Liver (tissue), 9 donors: ENCODE measurements around the gene NKX3-2. TPM values are rescaled to one million over a fixed set of nuclear protein-coding genes. Genes with fewer than 3 reads are reported as not detected.

ENCODE experiments used
- DNase-seq: peaks from one replicate; pipeline ENCODE4 v3.0.0-alpha.2; 2017; ENCODE audit warnings: low spot score
- H3K27ac ChIP-seq, 2 donors: one replicate each; pipeline ENCODE4 v1.7.0; 2013; ENCODE audit warnings: inconsistent platforms in 2 of 2, low read length in 2 of 2, control low read depth in 1 of 2, low read depth in 1 of 2, mild to moderate bottlenecking in 1 of 2
- H3K27me3 ChIP-seq, 4 donors: one replicate each; pipeline versions ENCODE4 v1.6.1 to v1.7.0; 2013; ENCODE audit warnings: low read length in 3 of 4, inconsistent platforms in 1 of 4, mild to moderate bottlenecking in 1 of 4, moderate library complexity in 1 of 4; ENCODE audit not compliant: control insufficient read depth in 4 of 4, insufficient read depth in 4 of 4
- H3K36me3 ChIP-seq, 4 donors: one replicate each; pipeline versions ENCODE4 v1.6.1 to v1.7.0; 2013; ENCODE audit warnings: low read length in 3 of 4, mild to moderate bottlenecking in 3 of 4, low read depth in 1 of 4, moderate library complexity in 1 of 4; ENCODE audit not compliant: control insufficient read depth in 4 of 4, insufficient read depth in 3 of 4
- H3K4me1 ChIP-seq, 4 donors: one replicate each; pipeline versions ENCODE4 v1.6.1 to v1.7.0; 2013; ENCODE audit warnings: low read length in 3 of 4, mild to moderate bottlenecking in 3 of 4, moderate library complexity in 1 of 4; ENCODE audit not compliant: control insufficient read depth in 4 of 4, insufficient read depth in 4 of 4
- H3K4me3 ChIP-seq, 3 donors: one replicate each; pipeline versions ENCODE4 v1.6.1 to v1.7.0; 2013; ENCODE audit warnings: low read length in 3 of 3, control low read depth in 1 of 3, low read depth in 1 of 3, mild to moderate bottlenecking in 1 of 3
- H3K9ac ChIP-seq, 2 donors: one replicate each; pipeline ENCODE4 v1.7.0; 2013; ENCODE audit warnings: low read length in 2 of 2, mild to moderate bottlenecking in 2 of 2, moderate library complexity in 2 of 2, control low read depth in 1 of 2, low read depth in 1 of 2
- H3K9me3 ChIP-seq, 4 donors: one replicate each; pipeline versions ENCODE4 v1.6.1 to v1.7.0; 2013; ENCODE audit warnings: low read length in 3 of 4; ENCODE audit not compliant: control insufficient read depth in 4 of 4
- FOXA1 ChIP-seq: IDR thresholded peaks from 2 replicates; pipeline ENCODE4 v1.6.1; 2016; ENCODE audit warnings: antibody characterized with exemption
- GABPA ChIP-seq, 2 donors: IDR thresholded peaks in 1 of 2; conservative IDR thresholded peaks in 1 of 2; 2 replicates each; pipeline ENCODE4 v1.6.1; 2016; ENCODE audit warnings: antibody characterized with exemption in 2 of 2, mild to moderate bottlenecking in 1 of 2, moderate library complexity in 1 of 2
- HNF4A ChIP-seq, 2 donors: conservative IDR thresholded peaks; 2 replicates each; pipeline ENCODE4 v1.6.1; 2016; ENCODE audit warnings: antibody characterized with exemption in 2 of 2, mild to moderate bottlenecking in 2 of 2
- JUND ChIP-seq, 2 donors: IDR thresholded peaks; 2 replicates each; pipeline ENCODE4 v1.6.1; 2016; ENCODE audit warnings: antibody characterized with exemption in 2 of 2
- RAD21 ChIP-seq, 2 donors: IDR thresholded peaks; 2 replicates each; pipeline ENCODE4 v1.6.1; 2016; ENCODE audit warnings: antibody characterized with exemption in 2 of 2, mild to moderate bottlenecking in 2 of 2
- RXRA ChIP-seq, 2 donors: IDR thresholded peaks; 2 replicates each; pipeline ENCODE4 v1.6.1; 2017 to 2018; ENCODE audit warnings: antibody characterized with exemption in 2 of 2, mild to moderate bottlenecking in 1 of 2
- SP1 ChIP-seq: IDR thresholded peaks from 2 replicates; pipeline ENCODE4 v1.6.1; 2018; ENCODE audit warnings: antibody characterized with exemption, mild to moderate bottlenecking
- TAF1 ChIP-seq: conservative IDR thresholded peaks from 2 replicates; pipeline ENCODE4 v1.6.1; 2016; ENCODE audit warnings: antibody characterized with exemption, mild to moderate bottlenecking
- WGBS: extraction: QIAGEN DNeasy Blood & Tissue Kit; methylation state at CpG from one replicate; pipeline ENCODE4 v1.1.7; 2013; 5-methylcytosine and 5-hydroxymethylcytosine counted together
- polyA plus RNA-seq, 2 donors: library from polyadenylated mRNA; stranded (reverse) in 1 of 2; unstranded in 1 of 2; fragments of 200-250 nt in 1 of 2; fragments of >200 nt in 1 of 2; fragmentation: Nextera tagmentation in 1 of 2; extraction: Ambion mirVana in 1 of 2; gene quantifications; one replicate each; pipeline versions ENCODE4 v1.2.1 to v1.2.3, GENCODE V29; 2013 to 2015
- total RNA-seq, 2 donors: library from RNA; depleted of rRNA; stranded (reverse); fragments of >200 nt; gene quantifications; one replicate each; pipeline ENCODE4 v1.2.3, GENCODE V29; 2014
- TF ChIP-seq, protein P1 (sequence below): IDR thresholded peaks from 2 replicates; pipeline ENCODE4 v1.6.1; 2016; ENCODE audit warnings: antibody characterized with exemption
- TF ChIP-seq, protein P2 (sequence below): fragments of 150-350 bp; IDR thresholded peaks from 2 replicates; pipeline ENCODE4 v1.5.1; 2017; ENCODE audit warnings: improper control_type of control experiment, low read depth, low read length; ENCODE audit not compliant: missing input control
- TF ChIP-seq, protein P3 (sequence below): IDR thresholded peaks from 2 replicates; pipeline ENCODE4 v1.6.1; 2016; ENCODE audit warnings: antibody characterized with exemption
- donor health status: healthy.
- donor health status: healthy.
- donor health status: healthy.
- donor health status: healthy.
- donor health status: healthy.

The NKX3-2 gene
- total and polyA plus RNA-seq, 4 donors, result not detected

DNA sequence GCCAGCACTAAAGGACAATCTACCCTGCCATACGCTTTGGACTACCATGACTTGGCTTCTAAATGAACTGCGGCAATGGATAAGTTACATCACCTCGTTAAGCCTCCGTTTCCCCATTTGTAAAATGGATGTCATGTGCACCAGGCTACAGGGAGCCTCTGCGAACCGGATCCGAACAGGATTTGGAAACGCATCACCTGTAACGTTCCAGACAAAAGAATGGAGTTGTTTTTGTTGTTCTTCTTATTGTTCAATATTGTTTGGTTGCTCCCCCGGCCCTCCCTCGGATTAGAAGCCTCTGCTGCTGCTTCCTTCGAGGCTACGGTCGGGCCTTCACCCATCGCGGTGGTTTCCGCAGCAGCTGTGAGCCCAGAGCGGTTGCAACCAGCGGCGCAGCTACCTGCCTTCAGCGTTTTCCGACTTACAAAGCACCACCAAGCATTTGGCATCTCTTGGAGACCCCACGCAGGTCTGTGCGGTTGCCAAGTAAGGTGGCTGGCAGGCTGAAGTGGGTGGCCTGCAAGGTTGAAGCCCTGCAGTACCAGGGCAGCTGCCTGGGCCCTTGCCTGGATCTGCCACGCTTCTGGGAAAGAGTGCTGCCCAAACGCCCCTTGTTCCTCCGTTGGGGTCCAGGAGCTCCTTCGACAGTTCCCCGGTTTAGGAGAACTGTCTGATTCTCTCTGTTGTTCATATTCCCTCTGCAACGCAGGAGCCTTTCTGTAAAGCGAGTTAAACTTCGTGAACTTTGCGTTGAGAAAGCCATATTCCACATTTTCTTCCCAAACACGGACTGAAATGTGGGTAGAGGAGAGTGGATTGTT is 7.1 kb downstream of the NKX3-2 start:
- Histone ChIP-seq H3K9ac (no peak overlapping the region), H3K4me3 (no peak overlapping the region), H3K27me3 (peaks cover 8 to 40% (median 24%) of the 10 kb centered on the region in 4 donors), H3K36me3 (no peaks in the 10 kb centered on the region), H3K4me1 (peaks cover 14 to 45% (median 19%) of the 10 kb centered on the region in 4 donors), H3K9me3 (no peaks in the 10 kb centered on the region), H3K27ac (no peak overlapping the region)
- TF ChIP-seq, protein P1, sequence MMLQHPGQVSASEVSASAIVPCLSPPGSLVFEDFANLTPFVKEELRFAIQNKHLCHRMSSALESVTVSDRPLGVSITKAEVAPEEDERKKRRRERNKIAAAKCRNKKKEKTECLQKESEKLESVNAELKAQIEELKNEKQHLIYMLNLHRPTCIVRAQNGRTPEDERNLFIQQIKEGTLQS, result no peak
- no peak for TF ChIP-seq SP1
- TF ChIP-seq, protein P2, sequence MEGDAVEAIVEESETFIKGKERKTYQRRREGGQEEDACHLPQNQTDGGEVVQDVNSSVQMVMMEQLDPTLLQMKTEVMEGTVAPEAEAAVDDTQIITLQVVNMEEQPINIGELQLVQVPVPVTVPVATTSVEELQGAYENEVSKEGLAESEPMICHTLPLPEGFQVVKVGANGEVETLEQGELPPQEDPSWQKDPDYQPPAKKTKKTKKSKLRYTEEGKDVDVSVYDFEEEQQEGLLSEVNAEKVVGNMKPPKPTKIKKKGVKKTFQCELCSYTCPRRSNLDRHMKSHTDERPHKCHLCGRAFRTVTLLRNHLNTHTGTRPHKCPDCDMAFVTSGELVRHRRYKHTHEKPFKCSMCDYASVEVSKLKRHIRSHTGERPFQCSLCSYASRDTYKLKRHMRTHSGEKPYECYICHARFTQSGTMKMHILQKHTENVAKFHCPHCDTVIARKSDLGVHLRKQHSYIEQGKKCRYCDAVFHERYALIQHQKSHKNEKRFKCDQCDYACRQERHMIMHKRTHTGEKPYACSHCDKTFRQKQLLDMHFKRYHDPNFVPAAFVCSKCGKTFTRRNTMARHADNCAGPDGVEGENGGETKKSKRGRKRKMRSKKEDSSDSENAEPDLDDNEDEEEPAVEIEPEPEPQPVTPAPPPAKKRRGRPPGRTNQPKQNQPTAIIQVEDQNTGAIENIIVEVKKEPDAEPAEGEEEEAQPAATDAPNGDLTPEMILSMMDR, result no peak
- no peak for DNase-seq
- WGBS, result 11% methylated on average over 34 of the region's 34 CpGs

DNA sequence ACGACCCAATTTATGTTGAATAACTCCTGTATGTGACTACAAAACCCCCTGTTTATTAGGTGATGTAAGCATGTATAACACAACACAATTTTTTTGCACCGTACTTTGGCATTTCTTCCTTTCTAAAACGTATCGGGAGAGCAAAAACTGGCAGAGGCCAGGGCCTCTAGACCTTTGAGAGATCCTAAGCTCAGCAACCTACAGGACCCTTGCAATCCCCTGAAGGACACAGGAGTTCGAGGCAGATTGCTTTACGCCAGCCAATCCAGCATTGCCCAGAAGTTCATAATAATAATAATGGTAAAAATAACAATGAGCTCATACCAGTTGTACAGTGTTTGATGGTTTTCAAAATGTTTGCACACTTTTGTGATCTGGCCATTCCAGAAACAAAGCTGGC is 7.7 kb downstream of the NKX3-2 start:
- Histone ChIP-seq H3K4me3 (no peak overlapping the region), H3K9ac (no peak overlapping the region), H3K4me1 (peaks cover 8 to 39% (median 13%) of the 10 kb centered on the region in 4 donors), H3K27me3 (peaks cover 7 to 40% (median 24%) of the 10 kb centered on the region in 4 donors), H3K36me3 (no peaks in the 10 kb centered on the region), H3K9me3 (no peaks in the 10 kb centered on the region), H3K27ac (no peak overlapping the region)
- 22% methylated on average over 6 of the region's 6 CpGs for WGBS
- no peak for DNase-seq
- TF ChIP-seq, protein P1, result no peak
- TF ChIP-seq TAF1, result no peak
- no peak for TF ChIP-seq RXRA (IDR thresholded peaks at IDR 0.05)
- TF ChIP-seq, protein P2, result no peak
- no peak for TF ChIP-seq HNF4A (conservative IDR thresholded peaks at IDR 0.05)
- no peak for TF ChIP-seq JUND (IDR thresholded peaks at IDR 0.05)
- TF ChIP-seq GABPA (IDR thresholded peaks at IDR 0.05 in 1 of 2, conservative IDR thresholded peaks at IDR 0.05 in 1 of 2), result no peak
- TF ChIP-seq, protein P3, sequence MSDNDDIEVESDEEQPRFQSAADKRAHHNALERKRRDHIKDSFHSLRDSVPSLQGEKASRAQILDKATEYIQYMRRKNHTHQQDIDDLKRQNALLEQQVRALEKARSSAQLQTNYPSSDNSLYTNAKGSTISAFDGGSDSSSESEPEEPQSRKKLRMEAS, result no peak
- no peak for TF ChIP-seq FOXA1
- no peak for TF ChIP-seq RAD21 (IDR thresholded peaks at IDR 0.05)
